Endodermal cell (in vitro differentiated cells): Measurements from ENCODE around the gene SUPT16H. TPM values are rescaled to one million over a fixed set of nuclear protein-coding genes. Genes with fewer than 3 reads are reported as not detected.

ENCODE experiments used
- DNase-seq: peaks from one replicate; pipeline ENCODE4 v3.0.0-alpha.2; 2017
- H3K27ac ChIP-seq: 2 replicates; pipeline ENCODE4 v1.5.1; 2013; ENCODE audit warnings: mild to moderate bottlenecking, low read depth, low read length, moderate library complexity
- H3K27me3 ChIP-seq: 2 replicates; pipeline ENCODE4 v1.6.1; 2013; ENCODE audit warnings: mild to moderate bottlenecking, low read length, moderate library complexity; ENCODE audit not compliant: insufficient read depth, control insufficient read depth, poor library complexity, severe bottlenecking
- H3K36me3 ChIP-seq: 2 replicates; pipeline ENCODE4 v1.7.0; 2013; ENCODE audit warnings: mild to moderate bottlenecking, low read length, moderate library complexity; ENCODE audit not compliant: control insufficient read depth, insufficient read depth
- H3K4me1 ChIP-seq: one replicate; pipeline ENCODE4 v1.7.0; 2013; ENCODE audit warnings: low read length; ENCODE audit not compliant: control insufficient read depth, insufficient read depth
- H3K4me3 ChIP-seq: 2 replicates; pipeline ENCODE4 v1.5.1; 2013; ENCODE audit warnings: mild to moderate bottlenecking, low read length, moderate library complexity
- H3K9ac ChIP-seq: 2 replicates; pipeline ENCODE4 v1.6.1; 2013; ENCODE audit warnings: mild to moderate bottlenecking, low read length, moderate library complexity; ENCODE audit not compliant: poor library complexity, severe bottlenecking; ENCODE audit errors: extremely low read depth
- H3K9me3 ChIP-seq: 2 replicates; pipeline ENCODE4 v1.6.1; 2013; ENCODE audit warnings: mild to moderate bottlenecking, low read length, moderate library complexity; ENCODE audit not compliant: control insufficient read depth
- H3K27ac Mint-ChIP-seq: 2 replicates; pipeline ENCODE4 v1.8.0; 2020; ENCODE audit warnings: mixed read lengths
- H3K27me3 Mint-ChIP-seq: 2 replicates; pipeline ENCODE4 v1.8.0; 2021; ENCODE audit warnings: mild to moderate bottlenecking, mixed read lengths; ENCODE audit not compliant: insufficient read depth
- H3K36me3 Mint-ChIP-seq: 2 replicates; pipeline ENCODE4 v1.8.0; 2020; ENCODE audit warnings: low read depth, mixed read lengths
- H3K4me1 Mint-ChIP-seq: 2 replicates; pipeline ENCODE4 v1.8.0; 2020; ENCODE audit warnings: mixed read lengths
- H3K4me3 Mint-ChIP-seq: 2 replicates; pipeline ENCODE4 v1.8.0; 2020; ENCODE audit warnings: mild to moderate bottlenecking, moderate library complexity, mixed read lengths
- H3K9me3 Mint-ChIP-seq: 2 replicates; pipeline ENCODE4 v1.8.0; 2020; ENCODE audit warnings: mild to moderate bottlenecking, mixed read lengths
- WGBS, 2 experiments: methylation state at CpG; one replicate each; pipeline versions ENCODE4 v1.1.5 to v1.1.7; 2013; ENCODE audit warnings: missing lambda C conversion rate in 2 of 2, mixed read lengths in 1 of 2; ENCODE audit not compliant: insufficient coverage in 1 of 2, insufficient read length in 1 of 2; 5-methylcytosine and 5-hydroxymethylcytosine counted together
- total RNA-seq, 2 donors: library from RNA; stranded (reverse); fragmentation: NEBNext Ultra II Directional in 1 of 2; extraction: Animal tissue kit (Norgen Biotek cat#: 25700) in 1 of 2; gene quantifications; 2 replicates in 1 of 2; 3 replicates in 1 of 2; pipeline ENCODE4 v1.2.1, GENCODE V29; 2021
- TF ChIP-seq, protein P1 (sequence below): fragments of 200-600 bp; sonication (generic); conservative IDR thresholded peaks from 2 replicates; pipeline ENCODE4 v1.5.0; 2021; ENCODE audit warnings: antibody characterized with exemption, mild to moderate bottlenecking

The SUPT16H gene
- total RNA-seq, 2 donors from 2014 or later = 147 to 181 TPM

DNA sequence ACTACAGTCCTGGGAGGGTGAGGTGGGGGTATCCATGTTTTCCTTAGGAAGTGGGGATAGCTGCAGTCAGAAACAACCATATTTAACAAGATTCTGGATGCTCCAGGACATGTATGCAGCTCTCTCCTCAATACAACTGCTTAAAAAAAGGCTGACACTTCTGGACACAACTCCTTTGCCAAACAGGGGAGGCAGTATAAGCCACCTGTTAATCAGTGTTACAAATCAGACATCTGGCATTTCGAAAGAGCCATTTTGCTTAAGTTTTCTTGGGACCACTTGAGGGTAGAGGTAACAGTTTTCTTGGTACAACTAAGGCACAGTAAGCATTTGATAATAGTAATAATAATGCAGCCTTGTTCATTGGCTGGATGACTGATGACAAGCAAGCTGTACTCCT lies 56.8 kb downstream of the SUPT16H start:
- Histone ChIP-seq H3K27ac (no peak overlapping the region), H3K36me3 (no peaks in the 10 kb centered on the region), H3K27me3 (no peaks in the 10 kb centered on the region), H3K9me3 (no peaks in the 10 kb centered on the region), H3K4me3 (no peak overlapping the region), H3K9ac (no peak overlapping the region), H3K4me1 (no peaks in the 10 kb centered on the region)
- H3K4me1 Mint-ChIP-seq = no peaks in the 10 kb centered on the region
- H3K36me3 Mint-ChIP-seq = no peaks in the 10 kb centered on the region
- H3K27me3 Mint-ChIP-seq = peaks cover 4% of the 10 kb centered on the region
- no peak for DNase-seq
- TF ChIP-seq, protein P1, sequence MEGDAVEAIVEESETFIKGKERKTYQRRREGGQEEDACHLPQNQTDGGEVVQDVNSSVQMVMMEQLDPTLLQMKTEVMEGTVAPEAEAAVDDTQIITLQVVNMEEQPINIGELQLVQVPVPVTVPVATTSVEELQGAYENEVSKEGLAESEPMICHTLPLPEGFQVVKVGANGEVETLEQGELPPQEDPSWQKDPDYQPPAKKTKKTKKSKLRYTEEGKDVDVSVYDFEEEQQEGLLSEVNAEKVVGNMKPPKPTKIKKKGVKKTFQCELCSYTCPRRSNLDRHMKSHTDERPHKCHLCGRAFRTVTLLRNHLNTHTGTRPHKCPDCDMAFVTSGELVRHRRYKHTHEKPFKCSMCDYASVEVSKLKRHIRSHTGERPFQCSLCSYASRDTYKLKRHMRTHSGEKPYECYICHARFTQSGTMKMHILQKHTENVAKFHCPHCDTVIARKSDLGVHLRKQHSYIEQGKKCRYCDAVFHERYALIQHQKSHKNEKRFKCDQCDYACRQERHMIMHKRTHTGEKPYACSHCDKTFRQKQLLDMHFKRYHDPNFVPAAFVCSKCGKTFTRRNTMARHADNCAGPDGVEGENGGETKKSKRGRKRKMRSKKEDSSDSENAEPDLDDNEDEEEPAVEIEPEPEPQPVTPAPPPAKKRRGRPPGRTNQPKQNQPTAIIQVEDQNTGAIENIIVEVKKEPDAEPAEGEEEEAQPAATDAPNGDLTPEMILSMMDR = no peak
- 67 to 100% methylated on average over 1 of the region's 1 CpG for WGBS, 2 experiments
- no peaks in the 10 kb centered on the region for H3K9me3 Mint-ChIP-seq
- H3K4me3 Mint-ChIP-seq = no peak overlapping the region
- no peak overlapping the region for H3K27ac Mint-ChIP-seq

DNA sequence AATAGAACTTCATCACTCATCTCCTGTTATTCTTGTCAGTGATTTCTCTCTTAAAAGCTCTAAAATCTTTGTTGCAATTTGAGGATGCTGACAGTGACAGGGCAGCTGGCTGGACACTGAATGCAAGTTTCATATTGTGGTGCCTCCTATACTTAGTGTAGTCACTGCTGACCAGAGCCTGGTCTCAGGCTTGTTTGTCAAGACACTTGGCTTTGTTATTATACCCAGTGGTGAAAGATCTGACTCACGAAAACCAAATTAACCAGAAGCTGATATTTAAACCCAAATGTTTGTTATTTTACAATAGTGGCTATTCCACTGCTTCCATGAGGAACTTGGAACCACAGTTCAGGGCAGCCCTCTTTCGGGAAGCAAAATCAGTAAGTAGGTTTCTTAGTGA lies 61.1 kb downstream of the SUPT16H start:
- Histone ChIP-seq H3K9me3 (no peaks in the 10 kb centered on the region), H3K4me3 (no peak overlapping the region), H3K36me3 (no peaks in the 10 kb centered on the region), H3K9ac (no peak overlapping the region), H3K27me3 (no peaks in the 10 kb centered on the region), H3K27ac (no peak overlapping the region), H3K4me1 (no peaks in the 10 kb centered on the region)
- Mint-ChIP-seq H3K27me3 (peaks cover 12% of the 10 kb centered on the region), H3K9me3 (no peaks in the 10 kb centered on the region), H3K4me1 (peaks cover 8% of the 10 kb centered on the region), H3K36me3 (no peaks in the 10 kb centered on the region), H3K4me3 (no peak overlapping the region), H3K27ac (no peak overlapping the region)
- TF ChIP-seq, protein P1 = no peak
- no peak for DNase-seq
- 61 to 83% methylated on average over 1 to 2 of the region's 2 CpGs for WGBS, 2 experiments

DNA sequence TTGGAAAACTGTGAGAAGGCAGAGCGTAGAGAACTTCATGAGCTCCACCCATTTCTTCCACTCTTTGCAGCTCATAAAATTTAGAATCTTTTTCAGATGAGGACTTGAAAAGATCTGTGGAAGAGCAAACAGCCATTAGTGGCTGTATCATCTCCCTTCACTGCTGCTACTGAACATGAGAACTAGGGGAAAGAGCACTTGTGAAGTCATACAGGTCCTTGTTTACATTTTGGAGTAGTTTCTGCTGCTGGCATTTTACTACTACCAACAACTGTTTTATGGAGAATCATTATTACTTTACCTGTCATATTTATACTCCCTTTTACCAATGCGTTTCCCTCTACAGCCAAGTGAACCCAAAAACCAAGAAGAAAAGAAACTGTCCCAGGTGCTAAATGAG lies 62.9 kb downstream of the SUPT16H start:
- H3K4me3 Mint-ChIP-seq = no peak overlapping the region

More for the DNA sequence above, 62.9 kb downstream of the SUPT16H start:
- peaks cover 8% of the 10 kb centered on the region for H3K4me1 Mint-ChIP-seq
- H3K9me3 Mint-ChIP-seq = no peaks in the 10 kb centered on the region
- TF ChIP-seq, protein P1 = no peak
- no peak overlapping the region for H3K4me3 ChIP-seq
- no peaks in the 10 kb centered on the region for H3K36me3 ChIP-seq
- H3K27ac ChIP-seq = no peak overlapping the region
- 83 to 100% methylated on average over 2 of the region's 2 CpGs for WGBS, 2 experiments
- H3K36me3 Mint-ChIP-seq = no peaks in the 10 kb centered on the region
- H3K27me3 Mint-ChIP-seq = peaks cover 12% of the 10 kb centered on the region
- no peaks in the 10 kb centered on the region for H3K4me1 ChIP-seq
- H3K27me3 ChIP-seq = no peaks in the 10 kb centered on the region
- H3K27ac Mint-ChIP-seq = no peak overlapping the region
- H3K9me3 ChIP-seq = no peaks in the 10 kb centered on the region
- no peak overlapping the region for H3K9ac ChIP-seq
- no peak for DNase-seq
